ENCODE data around the gene PALLD. TPM values are rescaled to one million over a fixed set of nuclear protein-coding genes. Genes with fewer than 3 reads are reported as not detected.

Gene PALLD
- total RNA-seq, 2 donors from 2014 or later: 705 to 752 TPM

DNA sequence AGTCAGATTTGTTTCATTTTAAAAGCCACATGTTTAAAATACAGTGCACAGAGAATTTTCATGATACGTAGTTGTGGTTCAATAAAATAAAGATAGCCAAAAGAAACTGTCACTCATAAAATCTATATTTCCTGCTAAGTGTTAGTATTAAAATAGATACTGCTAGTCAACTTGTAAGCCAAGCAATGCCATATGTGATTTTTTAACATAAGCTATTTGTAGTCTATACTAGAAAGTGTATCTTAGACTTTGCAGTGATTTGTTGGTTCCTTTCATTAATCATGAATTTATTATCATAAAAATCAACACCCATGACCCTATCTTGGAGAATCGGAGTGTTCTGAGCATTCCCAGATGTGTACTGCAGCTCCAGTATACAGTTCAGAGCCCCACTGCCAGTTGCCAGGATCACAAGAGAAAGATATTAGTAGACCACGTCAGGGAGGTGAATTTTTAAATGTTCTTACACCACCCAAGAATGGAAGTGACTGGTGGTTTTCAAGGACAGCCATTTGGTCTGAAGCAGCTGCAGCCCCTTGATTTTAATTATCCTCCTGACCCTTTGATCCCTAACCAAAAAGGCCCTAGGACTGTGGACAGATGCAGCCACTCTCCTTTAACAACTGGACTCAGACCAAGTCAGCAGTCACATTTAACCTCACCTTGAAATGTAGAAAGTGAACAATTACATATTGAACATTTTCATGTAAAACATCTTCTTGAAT, 163.1 kb downstream of the PALLD start:
- DNase-seq (ENCODE audit: low spot score) (no peak), ATAC-seq (ENCODE audit: insufficient number of reproducible peaks, low FRiP score, low read depth) (no peak)
- H3K27ac ChIP-seq: no peak overlapping the region
- H3K27me3 ChIP-seq (replicated peaks; ENCODE audit: insufficient read depth): no peaks in the 10 kb centered on the region
- peaks cover 9 to 29% of the 10 kb centered on the region in 2 donors for H3K4me1 ChIP-seq (ENCODE audit: control insufficient read depth in 1 of 2, low read depth in 2 of 2)
- TF ChIP-seq, protein P1, sequence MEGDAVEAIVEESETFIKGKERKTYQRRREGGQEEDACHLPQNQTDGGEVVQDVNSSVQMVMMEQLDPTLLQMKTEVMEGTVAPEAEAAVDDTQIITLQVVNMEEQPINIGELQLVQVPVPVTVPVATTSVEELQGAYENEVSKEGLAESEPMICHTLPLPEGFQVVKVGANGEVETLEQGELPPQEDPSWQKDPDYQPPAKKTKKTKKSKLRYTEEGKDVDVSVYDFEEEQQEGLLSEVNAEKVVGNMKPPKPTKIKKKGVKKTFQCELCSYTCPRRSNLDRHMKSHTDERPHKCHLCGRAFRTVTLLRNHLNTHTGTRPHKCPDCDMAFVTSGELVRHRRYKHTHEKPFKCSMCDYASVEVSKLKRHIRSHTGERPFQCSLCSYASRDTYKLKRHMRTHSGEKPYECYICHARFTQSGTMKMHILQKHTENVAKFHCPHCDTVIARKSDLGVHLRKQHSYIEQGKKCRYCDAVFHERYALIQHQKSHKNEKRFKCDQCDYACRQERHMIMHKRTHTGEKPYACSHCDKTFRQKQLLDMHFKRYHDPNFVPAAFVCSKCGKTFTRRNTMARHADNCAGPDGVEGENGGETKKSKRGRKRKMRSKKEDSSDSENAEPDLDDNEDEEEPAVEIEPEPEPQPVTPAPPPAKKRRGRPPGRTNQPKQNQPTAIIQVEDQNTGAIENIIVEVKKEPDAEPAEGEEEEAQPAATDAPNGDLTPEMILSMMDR (IDR thresholded peaks at IDR 0.05): no peak
- H3K36me3 ChIP-seq: no peaks in the 10 kb centered on the region
- H3K4me3 ChIP-seq: no peak overlapping the region
- H3K9me3 ChIP-seq: no peaks in the 10 kb centered on the region

DNA sequence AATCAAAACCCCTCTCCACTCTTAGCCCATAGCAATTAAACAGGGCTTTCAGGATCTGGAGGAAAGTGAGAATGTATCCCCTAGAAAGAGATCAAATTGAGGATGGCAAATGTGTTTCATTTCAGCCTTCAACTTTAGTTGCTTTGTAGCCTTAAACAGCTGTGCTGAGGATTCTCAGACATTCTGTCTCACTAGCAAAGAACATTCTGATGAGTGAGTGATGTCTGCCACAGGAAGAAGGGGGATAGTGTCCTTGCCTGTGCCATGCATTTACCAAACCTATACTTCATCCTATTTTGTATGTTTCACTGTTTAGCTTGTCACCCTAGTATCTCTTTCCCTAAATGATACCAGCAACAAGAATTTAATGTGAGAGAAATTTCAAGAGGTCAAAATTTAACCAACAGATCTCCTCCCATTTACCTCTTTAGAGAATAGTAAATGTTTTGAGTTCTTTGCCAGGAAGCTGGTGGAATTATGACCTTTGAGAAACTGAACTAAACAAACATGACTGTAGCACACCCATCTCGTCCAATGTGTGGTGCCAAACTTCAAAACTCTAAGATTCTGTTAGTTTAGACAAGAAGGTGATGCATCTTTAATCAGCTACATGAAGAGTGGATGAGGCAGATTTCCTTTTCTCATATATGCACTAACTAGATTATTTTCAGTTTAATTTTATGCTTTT, 165.6 kb downstream of the PALLD start:
- Histone ChIP-seq H3K4me1 (ENCODE audit: control insufficient read depth in 1 of 2, low read depth in 2 of 2) (peaks cover 0 to 19% of the 10 kb centered on the region in 2 donors), H3K27ac (no peak overlapping the region), H3K9me3 (no peaks in the 10 kb centered on the region), H3K27me3 (replicated peaks; ENCODE audit: insufficient read depth) (no peaks in the 10 kb centered on the region), H3K36me3 (no peaks in the 10 kb centered on the region), H3K4me3 (no peak overlapping the region)
- ATAC-seq (ENCODE audit: insufficient number of reproducible peaks, low FRiP score, low read depth) (no peak), DNase-seq (ENCODE audit: low spot score) (no peak)
- TF ChIP-seq, protein P1 (IDR thresholded peaks at IDR 0.05): no peak

DNA sequence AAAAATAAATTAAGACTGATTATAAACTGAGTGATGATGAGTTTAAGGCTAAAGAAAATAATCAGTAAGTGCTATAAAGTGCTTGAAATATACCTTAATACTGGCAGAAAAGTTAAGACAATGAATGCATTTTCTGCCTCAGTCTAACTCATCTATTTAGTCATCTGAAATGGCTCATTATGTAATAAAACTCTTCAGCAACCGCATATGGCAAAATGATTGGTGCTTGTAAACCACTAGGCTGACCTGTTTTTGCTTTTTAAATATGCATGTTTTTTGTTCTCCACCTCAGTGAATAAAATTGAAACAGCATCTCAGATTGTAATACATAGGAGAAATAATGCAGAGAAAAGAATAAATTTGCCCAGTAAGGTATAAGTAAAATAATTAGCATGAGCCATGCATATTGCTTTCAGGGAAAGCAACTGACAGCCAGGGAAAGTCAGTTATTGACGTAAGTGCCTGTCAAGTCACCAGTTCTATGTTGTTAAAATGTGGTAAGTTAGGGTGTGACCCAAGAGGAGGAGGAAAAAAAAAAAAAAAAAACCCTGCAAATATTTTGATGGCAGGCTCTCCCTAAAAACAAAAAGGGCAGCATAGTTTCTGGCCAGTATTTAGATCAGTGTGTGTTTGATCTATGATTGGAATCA, 167.5 kb downstream of the PALLD start:
- Histone ChIP-seq H3K36me3 (no peaks in the 10 kb centered on the region), H3K4me3 (no peak overlapping the region), H3K4me1 (ENCODE audit: control insufficient read depth in 1 of 2, low read depth in 2 of 2) (peaks cover 0 to 19% of the 10 kb centered on the region in 2 donors), H3K9me3 (no peaks in the 10 kb centered on the region), H3K27ac (no peak overlapping the region), H3K27me3 (replicated peaks; ENCODE audit: insufficient read depth) (no peaks in the 10 kb centered on the region)
- TF ChIP-seq, protein P1 (IDR thresholded peaks at IDR 0.05): no peak
- ATAC-seq (ENCODE audit: insufficient number of reproducible peaks, low FRiP score, low read depth): no peak
- DNase-seq (ENCODE audit: low spot score): no peak

DNA sequence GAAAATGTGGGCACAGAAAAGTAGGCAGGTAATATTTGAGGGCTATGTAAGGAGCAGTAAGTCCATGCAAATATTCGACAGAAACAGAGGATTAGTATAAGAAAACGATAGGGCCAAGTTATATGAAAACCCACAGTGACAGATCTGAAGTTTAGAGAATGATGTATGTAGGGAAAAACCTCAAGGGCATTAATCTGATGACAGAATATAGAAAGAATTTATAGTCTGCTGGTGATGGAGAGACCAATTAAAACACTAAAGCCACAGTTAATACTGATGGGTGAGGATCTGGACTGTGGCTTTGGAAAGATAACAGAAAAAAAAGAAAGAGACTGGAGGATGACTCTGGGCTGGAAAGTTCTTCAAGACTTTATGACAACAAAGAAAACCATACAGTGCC, 169.7 kb downstream of the PALLD start:
- Histone ChIP-seq H3K9me3 (no peaks in the 10 kb centered on the region), H3K27me3 (replicated peaks; ENCODE audit: insufficient read depth) (no peaks in the 10 kb centered on the region), H3K4me3 (no peak overlapping the region), H3K36me3 (no peaks in the 10 kb centered on the region), H3K4me1 (ENCODE audit: control insufficient read depth in 1 of 2, low read depth in 2 of 2) (peaks cover 0 to 19% of the 10 kb centered on the region in 2 donors), H3K27ac (no peak overlapping the region)
- TF ChIP-seq, protein P1 (IDR thresholded peaks at IDR 0.05): no peak
- ATAC-seq (ENCODE audit: insufficient number of reproducible peaks, low FRiP score, low read depth) (no peak), DNase-seq (ENCODE audit: low spot score) (no peak)

DNA sequence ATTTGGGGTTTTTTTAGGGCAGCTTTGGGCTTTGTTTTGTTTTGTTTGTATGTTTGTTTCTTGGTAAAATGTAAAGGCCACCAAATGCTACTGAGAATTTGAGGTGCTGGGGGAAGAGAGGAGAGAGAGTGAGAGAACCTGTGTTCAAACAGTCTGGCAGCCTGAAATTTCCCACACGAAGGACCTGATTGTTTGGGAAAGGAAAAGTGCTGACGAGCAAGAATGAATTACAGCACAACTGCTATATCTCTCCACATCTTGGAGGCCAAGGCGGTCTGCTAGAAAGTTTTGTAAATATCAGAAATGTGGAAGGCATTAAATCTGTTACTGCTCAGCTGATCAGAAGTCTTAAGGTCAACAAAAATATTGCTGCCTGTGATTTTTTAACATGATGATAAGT, 170.5 kb downstream of the PALLD start:
- Histone ChIP-seq H3K4me1 (ENCODE audit: control insufficient read depth in 1 of 2, low read depth in 2 of 2) (peaks cover 0 to 19% of the 10 kb centered on the region in 2 donors), H3K27me3 (replicated peaks; ENCODE audit: insufficient read depth) (no peaks in the 10 kb centered on the region), H3K36me3 (no peaks in the 10 kb centered on the region), H3K4me3 (no peak overlapping the region), H3K27ac (no peak overlapping the region), H3K9me3 (no peaks in the 10 kb centered on the region)
- ATAC-seq (ENCODE audit: insufficient number of reproducible peaks, low FRiP score, low read depth) (no peak), DNase-seq (ENCODE audit: low spot score) (no peak)
- TF ChIP-seq, protein P1 (IDR thresholded peaks at IDR 0.05): no peak
